NCI-H82 (cell line): ENCODE measurements around the gene GPR52.

Source experiments
- DNase-seq: peaks from one replicate; lab custom pipeline; 2025; lab: John Stamatoyannopoulos, UW

Gene GPR52

DNA sequence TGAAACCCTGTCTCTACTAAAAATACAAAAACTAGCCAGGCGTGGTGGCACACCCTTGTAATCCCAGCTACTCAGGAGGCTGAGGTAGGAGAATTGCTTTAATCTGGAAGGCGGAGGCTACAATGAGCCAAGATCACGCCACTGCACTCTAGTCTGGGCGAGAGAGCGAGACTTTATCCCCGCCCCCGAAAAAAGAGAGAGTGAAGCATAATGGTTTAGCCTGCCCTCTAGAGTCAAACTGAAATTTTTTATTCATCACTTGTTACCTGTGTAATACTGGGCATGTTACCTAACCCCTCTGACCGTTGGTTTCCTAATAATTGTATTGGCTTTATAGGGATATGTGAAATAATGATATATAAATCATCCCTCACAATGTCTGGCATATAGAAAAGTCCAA, 18.8 kb downstream of the GPR52 start:
- no peak for DNase-seq

DNA sequence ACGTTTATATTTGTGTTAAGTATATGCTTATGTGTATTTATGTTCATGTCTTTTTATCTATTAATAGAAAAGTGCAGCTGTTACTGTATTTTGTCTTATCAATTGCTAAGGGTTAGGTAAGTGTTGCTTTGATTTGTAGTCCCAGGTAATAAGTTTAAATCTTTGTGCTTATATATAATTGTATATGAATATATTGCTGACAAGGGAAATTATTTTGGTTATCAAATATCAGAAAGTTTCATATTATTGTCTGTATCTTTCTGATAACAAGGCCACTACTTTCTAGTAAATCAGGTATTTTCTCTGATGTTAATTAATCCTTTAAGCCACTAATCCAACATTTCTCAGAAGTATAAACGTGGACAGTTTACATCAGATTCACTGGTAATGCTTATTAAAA, 21.3 kb downstream of the GPR52 start:
- no peak for DNase-seq

DNA sequence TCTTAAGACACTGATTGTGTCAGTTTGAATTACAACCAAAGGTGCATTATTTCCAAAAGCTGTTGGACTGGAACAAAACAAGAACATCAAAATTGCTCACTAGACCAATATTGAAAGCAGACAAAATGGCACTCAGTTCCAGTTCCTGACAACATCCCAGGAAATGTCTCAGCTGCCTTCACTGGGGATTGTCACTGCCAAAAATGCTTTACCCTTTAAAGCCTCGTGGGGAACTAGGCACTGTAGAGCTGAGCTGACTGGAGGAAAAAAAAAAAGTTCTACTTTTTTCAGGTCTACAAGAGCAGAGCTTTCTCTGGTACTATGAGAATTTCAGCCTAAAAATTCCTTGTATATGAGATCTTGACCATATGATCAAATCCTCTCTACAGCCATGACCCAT, 21.9 kb downstream of the GPR52 start:
- DNase-seq, result peak; percentile 41

DNA sequence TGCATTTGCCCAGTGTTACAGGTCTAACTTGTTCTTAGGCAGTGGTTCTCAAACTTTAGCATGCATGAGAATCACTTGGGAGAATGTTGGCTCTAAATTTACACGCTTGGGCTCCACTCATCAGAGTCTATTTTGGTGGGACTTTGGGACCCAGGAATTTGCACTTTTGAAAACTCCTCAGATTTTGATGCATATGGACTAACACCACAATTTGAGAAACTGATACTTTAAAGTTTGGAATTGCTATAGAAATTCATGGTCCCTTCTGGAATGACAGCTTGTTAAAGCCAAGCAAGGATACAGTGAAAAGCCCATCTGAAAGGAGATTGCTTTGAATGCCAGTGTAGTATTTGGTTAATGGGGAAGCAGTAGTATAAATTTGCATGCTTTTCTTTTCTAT, 31.5 kb downstream of the GPR52 start:
- no peak for DNase-seq

DNA sequence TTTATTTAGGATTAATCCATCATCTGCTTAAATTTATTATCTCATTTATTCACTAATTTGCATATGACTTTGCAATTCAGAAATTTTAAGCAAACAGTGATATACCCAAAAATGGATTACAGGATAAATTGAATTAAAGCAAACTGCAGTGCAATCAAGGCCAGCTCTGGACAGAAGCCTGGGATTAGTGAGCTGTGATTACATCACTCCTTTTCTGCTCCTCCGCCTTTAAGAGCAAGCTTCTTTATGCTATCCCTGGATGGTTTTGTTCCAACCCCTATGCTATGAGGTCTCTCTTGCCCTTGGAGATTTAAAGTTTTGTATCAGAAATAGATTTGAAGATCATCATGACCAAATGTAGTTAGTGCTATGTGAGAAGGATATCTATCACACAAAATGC, 32.6 kb downstream of the GPR52 start:
- peak; percentile 96 for DNase-seq

DNA sequence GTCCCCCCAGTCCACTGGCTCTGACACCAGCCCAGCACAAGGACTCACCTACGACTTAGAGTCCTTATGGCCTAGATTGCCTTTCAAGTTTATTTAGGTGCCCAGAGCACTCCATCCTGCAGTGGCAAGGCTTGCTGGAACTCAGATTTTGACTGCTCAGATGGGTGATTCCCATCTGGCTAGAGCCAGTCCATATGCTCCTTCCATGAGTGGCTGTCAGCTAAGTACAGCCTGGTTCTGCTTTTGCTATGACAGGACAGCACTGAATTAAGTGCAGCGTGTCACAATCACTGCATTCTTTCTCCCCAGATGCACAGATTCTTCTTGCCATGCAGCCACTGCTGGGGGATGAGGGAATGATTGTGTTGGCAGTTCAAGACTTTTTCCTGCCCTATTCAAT, 43.8 kb downstream of the GPR52 start:
- DNase-seq, result peak; percentile 24

DNA sequence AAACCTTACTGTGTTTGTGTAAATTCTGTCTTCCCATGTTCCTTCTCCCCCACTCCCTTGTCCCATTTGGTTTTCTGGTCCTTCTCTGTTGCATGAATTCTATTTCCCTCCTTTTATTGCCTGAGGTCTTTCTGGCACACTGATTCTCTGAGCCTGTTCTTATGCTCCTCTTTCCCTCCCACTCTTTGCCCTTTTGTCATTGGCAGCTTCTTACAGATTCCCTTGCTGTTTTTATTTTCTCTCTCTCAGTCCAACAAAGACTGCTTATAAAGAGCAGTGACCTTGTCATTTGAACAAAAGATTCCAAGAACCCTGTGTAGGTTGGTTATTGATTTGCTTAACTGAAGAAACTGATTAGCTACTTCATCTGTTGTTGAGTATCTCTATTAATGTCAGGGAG, 49.7 kb downstream of the GPR52 start:
- DNase-seq, result no peak
